Smooth muscle cell (in vitro differentiated cells): ENCODE measurements around the gene SPSB1. TPM values are rescaled to one million over a fixed set of nuclear protein-coding genes. Genes with fewer than 3 reads are reported as not detected.
A peak's percentile ranks its signal among the peaks of the same experiment; 100 is the strongest.

Experiments
- DNase-seq: peaks from one replicate; lab custom pipeline; 2025; ENCODE audit not compliant: unreplicated experiment; lab: John Stamatoyannopoulos, UW
- H2AFZ ChIP-seq: fragments of 200-600 bp; sonication (generic); 2 replicates; pipeline ENCODE4 v1.6.0; 2016; ENCODE audit warnings: antibody characterized with exemption, low read depth, mild to moderate bottlenecking
- H3F3A ChIP-seq: fragments of 200-600 bp; sonication (generic); 2 replicates; pipeline ENCODE4 v1.6.0; 2017; ENCODE audit warnings: antibody characterized with exemption, low read depth
- H3K27ac ChIP-seq: fragments of 200-600 bp; sonication (generic); 2 replicates; pipeline ENCODE4 v1.5.1; 2016; ENCODE audit warnings: low read depth, mild to moderate bottlenecking
- H3K27me3 ChIP-seq: fragments of 200-600 bp; sonication (generic); 2 replicates; pipeline ENCODE4 v1.6.1; 2016; ENCODE audit warnings: low read depth, mild to moderate bottlenecking
- H3K36me3 ChIP-seq: fragments of 200-600 bp; sonication (generic); 2 replicates; pipeline ENCODE4 v1.5.1; 2016; ENCODE audit warnings: low read depth
- H3K4me1 ChIP-seq: fragments of 200-600 bp; sonication (generic); 2 replicates; pipeline ENCODE4 v1.5.1; 2016; ENCODE audit warnings: low read depth
- H3K4me2 ChIP-seq: fragments of 200-600 bp; sonication (generic); 2 replicates; pipeline ENCODE4 v1.6.0; 2016; ENCODE audit warnings: mild to moderate bottlenecking
- H3K4me3 ChIP-seq: fragments of 200-600 bp; sonication (generic); 2 replicates; pipeline ENCODE4 v1.5.1; 2016; ENCODE audit warnings: mild to moderate bottlenecking
- H3K79me2 ChIP-seq: fragments of 200-600 bp; sonication (generic); 2 replicates; pipeline ENCODE4 v1.6.0; 2016; ENCODE audit warnings: low read depth, mild to moderate bottlenecking
- H3K9ac ChIP-seq: fragments of 200-600 bp; sonication (generic); 2 replicates; pipeline ENCODE4 v1.6.0; 2016; ENCODE audit warnings: low read depth
- H3K9me3 ChIP-seq: fragments of 200-600 bp; sonication (generic); replicated peaks from 2 replicates; pipeline ENCODE4 v1.5.1; 2016; ENCODE audit warnings: low read depth
- H4K20me1 ChIP-seq: fragments of 200-600 bp; sonication (generic); 2 replicates; pipeline ENCODE4 v1.6.0; 2016; ENCODE audit warnings: low read depth
- CTCF ChIP-seq: fragments of 200-600 bp; sonication (generic); IDR thresholded peaks from 2 replicates; pipeline ENCODE4 v1.5.1; 2017; ENCODE audit warnings: borderline replicate concordance, mild to moderate bottlenecking, antibody characterized with exemption; ENCODE audit not compliant: insufficient read depth, poor library complexity, severe bottlenecking
- WGBS: methylation state at CpG from one replicate; pipeline ENCODE4 v1.1.7; 2016; ENCODE audit warnings: low lambda C conversion rate; 5-methylcytosine and 5-hydroxymethylcytosine counted together
- polyA plus RNA-seq: library from polyadenylated mRNA; unstranded; fragments of >200 nt; fragmentation: Nextera tagmentation; extraction: Ambion mirVana; gene quantifications from 2 replicates; pipeline ENCODE4 v1.2.1, GENCODE V29; 2016
- total RNA-seq: library from RNA; depleted of rRNA; stranded (reverse); fragments of >200 nt; gene quantifications from 2 replicates; pipeline ENCODE4 v1.2.3, GENCODE V29; 2014

SPSB1 gene
- total and polyA plus RNA-seq, 2 experiments from 2014 or later = 27.6 to 37.0 TPM

- no peak overlapping the region for H2AFZ ChIP-seq
These were observed 80.9 kb downstream of the SPSB1 start for GRCh38 chr1:9373619-9374018.

GRCh38 chr1:9374748-9375341 lies 82.2 kb downstream of the SPSB1 start:
- peak overlapping the region; percentile 45 for H3K27ac ChIP-seq
- no peak overlapping the region for H3K9ac ChIP-seq
- peaks cover 7% of the 10 kb centered on the region for H4K20me1 ChIP-seq
- H3K9me3 ChIP-seq = no peaks in the 10 kb centered on the region
- no peaks in the 10 kb centered on the region for H3K27me3 ChIP-seq
- no peak overlapping the region for H2AFZ ChIP-seq
- peaks cover 41% of the 10 kb centered on the region for H3F3A ChIP-seq
- no peaks in the 10 kb centered on the region for H3K4me1 ChIP-seq
- TF ChIP-seq CTCF = no peak
- H3K4me2 ChIP-seq = no peak overlapping the region
- DNase-seq = no peak
- no peaks in the 10 kb centered on the region for H3K79me2 ChIP-seq
- WGBS = 42% methylated on average over 7 of the region's 7 CpGs
- no peak overlapping the region for H3K4me3 ChIP-seq
- no peaks in the 10 kb centered on the region for H3K36me3 ChIP-seq

More at GRCh38 chr1:9373619-9374018, 80.9 kb downstream of the SPSB1 start:
- Histone ChIP-seq H3K27ac (peak overlapping the region; percentile 45), H3K79me2 (peaks cover 5% of the 10 kb centered on the region), H3K4me1 (no peaks in the 10 kb centered on the region), H3K4me3 (no peak overlapping the region), H3K27me3 (no peaks in the 10 kb centered on the region), H3K9me3 (no peaks in the 10 kb centered on the region), H3K9ac (no peak overlapping the region), H3K36me3 (no peaks in the 10 kb centered on the region), H3F3A (peaks cover 50% of the 10 kb centered on the region), H4K20me1 (peaks cover 17% of the 10 kb centered on the region), H3K4me2 (no peak overlapping the region)
- 60% methylated on average over 4 of the region's 4 CpGs for WGBS
- no peak for DNase-seq
- TF ChIP-seq CTCF = no peak

GRCh38 chr1:9375912-9376311 lies 83.2 kb downstream of the SPSB1 start:
- no peaks in the 10 kb centered on the region for H3K9me3 ChIP-seq
- no peaks in the 10 kb centered on the region for H3K27me3 ChIP-seq
- no peak for DNase-seq
- no peak overlapping the region for H2AFZ ChIP-seq
- H3K79me2 ChIP-seq = no peaks in the 10 kb centered on the region
- peak overlapping the region; percentile 60 for H3K27ac ChIP-seq
- no peak overlapping the region for H3K9ac ChIP-seq
- WGBS = 22% methylated on average over 15 of the region's 15 CpGs
- H4K20me1 ChIP-seq = no peaks in the 10 kb centered on the region
- H3F3A ChIP-seq = peaks cover 31% of the 10 kb centered on the region
- H3K4me1 ChIP-seq = no peaks in the 10 kb centered on the region
- H3K36me3 ChIP-seq = no peaks in the 10 kb centered on the region
- peak overlapping the region; percentile 41 for H3K4me2 ChIP-seq
- TF ChIP-seq CTCF = no peak
- no peak overlapping the region for H3K4me3 ChIP-seq

GRCh38 chr1:9376430-9376829 lies 83.7 kb downstream of the SPSB1 start:
- Histone ChIP-seq H3K9me3 (no peaks in the 10 kb centered on the region), H3K27ac (peak overlapping the region; percentile 60), H3K36me3 (no peaks in the 10 kb centered on the region), H3K79me2 (no peaks in the 10 kb centered on the region), H4K20me1 (no peaks in the 10 kb centered on the region), H3K4me1 (no peaks in the 10 kb centered on the region), H3F3A (peaks cover 29% of the 10 kb centered on the region), H3K4me2 (peak overlapping the region; percentile 44), H3K9ac (peak overlapping the region; percentile 24), H3K27me3 (no peaks in the 10 kb centered on the region), H3K4me3 (no peak overlapping the region), H2AFZ (no peak overlapping the region)
- WGBS = 82% methylated on average over 5 of the region's 5 CpGs
- TF ChIP-seq CTCF = no peak
- no peak for DNase-seq
